ENCODE measurements around the gene TNIP1.

Gene TNIP1

DNA sequence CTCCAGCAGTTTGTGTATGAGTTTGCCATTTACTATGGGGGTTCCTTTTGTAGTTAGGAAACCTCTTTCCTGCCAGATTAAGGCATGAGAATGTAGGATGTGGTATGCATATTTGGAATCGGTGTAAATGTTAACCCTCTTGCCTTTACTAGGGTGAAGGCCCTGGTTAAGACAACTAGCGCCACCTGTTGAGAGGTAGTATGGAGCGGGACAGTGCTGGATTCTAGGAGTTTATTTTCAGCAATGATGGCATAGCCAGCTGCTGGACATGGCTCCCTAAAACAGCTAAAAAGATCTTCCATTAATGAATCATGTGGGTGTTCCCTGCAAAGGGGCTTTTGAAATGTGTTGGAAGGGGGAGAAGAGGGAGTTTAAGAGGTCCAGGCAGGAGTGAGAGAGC, 91.1 kb downstream of the TNIP1 start:
- peak; percentile 5 to 12 for DNase-seq

DNA sequence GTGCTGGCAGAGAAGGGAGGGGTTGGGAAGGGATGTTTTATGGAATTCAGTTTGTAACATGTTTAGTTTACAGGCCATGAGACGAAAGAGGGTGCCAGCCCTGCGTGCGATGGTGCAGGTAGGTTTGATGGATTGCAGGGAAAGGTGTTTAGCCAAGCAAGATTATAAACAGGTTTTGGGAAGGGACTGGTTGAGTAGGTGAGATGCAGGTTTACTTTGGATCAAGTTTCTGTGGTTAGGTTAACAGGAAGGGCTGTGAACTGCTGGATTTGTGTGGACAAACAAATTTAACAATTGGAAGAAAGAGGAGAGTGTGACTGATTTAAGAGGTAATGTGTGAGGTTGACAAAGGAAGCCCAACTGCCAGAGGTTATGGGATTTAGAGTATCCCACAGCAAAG, 93.1 kb downstream of the TNIP1 start:
- DNase-seq = no peak
